Activated B cell treated with CpG ODN at 0.5 μM for 24 hours (primary cell): Measurements from ENCODE around the gene DDX41. TPM values are rescaled to one million over a fixed set of nuclear protein-coding genes. Genes with fewer than 3 reads are reported as not detected.

ENCODE experiments used
- ATAC-seq: fragments of 200-7000 bp; cut with Tn5 transposase; one replicate; pipeline ENCODE4 v1.10.0; 2021; ENCODE audit warnings: low read depth, mild to moderate bottlenecking, moderate library complexity
- CTCF ChIA-PET: fragments of 350-600 bp; sonication (Branson Sonifier 250); formaldehyde crosslinking; loops from one replicate; lab custom pipeline; 2021; ENCODE audit warnings: antibody characterized with exemption; lab: Charles Lee
- POLR2A ChIA-PET: fragments of 350-600 bp; sonication (Branson Sonifier 250); formaldehyde crosslinking; loops from one replicate; lab custom pipeline; 2021; ENCODE audit warnings: antibody characterized with exemption; lab: Charles Lee
- DNase-seq: peaks from one replicate; pipeline ENCODE4 v3.0.0; 2022
- H3K27ac Mint-ChIP-seq: one replicate; pipeline ENCODE4 v1.8.0; 2020; ENCODE audit warnings: mixed read lengths
- H3K27me3 Mint-ChIP-seq: one replicate; pipeline ENCODE4 v1.8.0; 2021; ENCODE audit warnings: mixed read lengths
- H3K36me3 Mint-ChIP-seq: one replicate; pipeline ENCODE4 v1.8.0; 2021; ENCODE audit warnings: low read depth, mixed read lengths
- H3K4me1 Mint-ChIP-seq: one replicate; pipeline ENCODE4 v1.8.0; 2021; ENCODE audit warnings: mixed read lengths
- H3K4me3 Mint-ChIP-seq: one replicate; pipeline ENCODE4 v1.8.0; 2020; ENCODE audit warnings: mild to moderate bottlenecking, mixed read lengths
- H3K9me3 Mint-ChIP-seq: one replicate; pipeline ENCODE4 v1.8.0; 2020; ENCODE audit warnings: mixed read lengths
- CTCF ChIP-seq: fragments of 200-600 bp; IDR thresholded peaks from one replicate; pipeline ENCODE4 v1.8.0; 2022; ENCODE audit warnings: antibody characterized with exemption, mild to moderate bottlenecking
- intact Hi-C: fragments of 100-400 bp; cut with micrococcal nuclease; formaldehyde crosslinking; loops from one replicate; pipeline ENCODE4 v1.15.1; 2024
- total RNA-seq: library from RNA; stranded (reverse); gene quantifications from 2 replicates; pipeline ENCODE4 v1.2.3, GENCODE V29; 2022

DDX41 gene
- total RNA-seq, 1 donor from 2014 or later: 144 TPM

GRCh38 chr5:177484902-177485549 is 31.7 kb downstream of the DDX41 start:
- Mint-ChIP-seq H3K36me3 (peaks cover 10% of the 10 kb centered on the region), H3K27ac (no peak overlapping the region), H3K4me1 (peaks cover 3% of the 10 kb centered on the region), H3K9me3 (no peaks in the 10 kb centered on the region), H3K4me3 (no peak overlapping the region), H3K27me3 (no peaks in the 10 kb centered on the region)
- ChIA-PET POLR2A (no interaction called here), CTCF (no interaction called here)
- no peak for TF ChIP-seq CTCF
- intact Hi-C loops: no loop called here
- ATAC-seq (no peak), DNase-seq (no peak)

GRCh38 chr5:177483994-177484901 is 32.5 kb downstream of the DDX41 start:
- ATAC-seq (no peak), DNase-seq (no peak)
- Mint-ChIP-seq H3K9me3 (no peaks in the 10 kb centered on the region), H3K4me1 (peaks cover 9% of the 10 kb centered on the region), H3K27ac (no peak overlapping the region), H3K27me3 (no peaks in the 10 kb centered on the region), H3K36me3 (peaks cover 8% of the 10 kb centered on the region), H3K4me3 (no peak overlapping the region)
- CTCF ChIA-PET: no interaction called here
- no peak for TF ChIP-seq CTCF
- intact Hi-C loops: no loop called here
- POLR2A ChIA-PET: no interaction called here

- intact Hi-C loops: no loop called here
- DNase-seq (no peak), ATAC-seq (no peak)
- CTCF ChIA-PET: no interaction called here
- H3K27me3 Mint-ChIP-seq: no peaks in the 10 kb centered on the region
- no peak for TF ChIP-seq CTCF
- no peak overlapping the region for H3K4me3 Mint-ChIP-seq
- POLR2A ChIA-PET: no interaction called here
- no peak overlapping the region for H3K27ac Mint-ChIP-seq
- H3K36me3 Mint-ChIP-seq: peaks cover 8% of the 10 kb centered on the region
- no peaks in the 10 kb centered on the region for H3K9me3 Mint-ChIP-seq
- peaks cover 20% of the 10 kb centered on the region for H3K4me1 Mint-ChIP-seq
Measured at GRCh38 chr5:177483042-177483441, 33.7 kb downstream of the DDX41 start.

- Mint-ChIP-seq H3K27me3 (no peaks in the 10 kb centered on the region), H3K27ac (no peak overlapping the region), H3K9me3 (no peaks in the 10 kb centered on the region), H3K36me3 (peaks cover 7% of the 10 kb centered on the region), H3K4me1 (peaks cover 20% of the 10 kb centered on the region), H3K4me3 (no peak overlapping the region)
- ChIA-PET CTCF (no interaction called here), POLR2A (no interaction called here)
- ATAC-seq: no peak
- DNase-seq: no peak
- TF ChIP-seq CTCF: no peak
- intact Hi-C loops: no loop called here
Measured at GRCh38 chr5:177482359-177482795, 34.4 kb downstream of the DDX41 start.

GRCh38 chr5:177479774-177480173 is 37.0 kb downstream of the DDX41 start:
- TF ChIP-seq CTCF: no peak
- CTCF ChIA-PET: interaction anchor here (0.6 to 2.6 kb wide), 2 partner anchors 10 to 22 kb away, joined by 3 to 10 read pairs; no protein-coding TSS in a partner anchor

More at GRCh38 chr5:177479774-177480173, 37.0 kb downstream of the DDX41 start:
- H3K36me3 Mint-ChIP-seq: peaks cover 2% of the 10 kb centered on the region
- no peak for DNase-seq
- no peak overlapping the region for H3K4me3 Mint-ChIP-seq
- ATAC-seq: no peak
- H3K4me1 Mint-ChIP-seq: peaks cover 30% of the 10 kb centered on the region
- H3K27me3 Mint-ChIP-seq: no peaks in the 10 kb centered on the region
- peak overlapping the region; percentile 88 for H3K27ac Mint-ChIP-seq
- intact Hi-C loops: loop anchor here (2.0 kb wide), 1 partner anchor 17 kb away; the partner anchor contains the start of gene PDLIM7
- POLR2A ChIA-PET: interaction anchor here (0.9 to 2.1 kb wide), 4 partner anchors 24 to 48 kb away, joined by 3 to 7 read pairs (median 4); partner anchors contain the start of gene DOK3
- no peaks in the 10 kb centered on the region for H3K9me3 Mint-ChIP-seq
